Measurements from ENCODE around the gene ADAMTSL4.
"Not testable (repeated sequence)": the region's sequence is repeated elsewhere in the genome, so short reads cannot be mapped to it uniquely, and the experiment has no call there.

The ADAMTSL4 gene

DNA sequence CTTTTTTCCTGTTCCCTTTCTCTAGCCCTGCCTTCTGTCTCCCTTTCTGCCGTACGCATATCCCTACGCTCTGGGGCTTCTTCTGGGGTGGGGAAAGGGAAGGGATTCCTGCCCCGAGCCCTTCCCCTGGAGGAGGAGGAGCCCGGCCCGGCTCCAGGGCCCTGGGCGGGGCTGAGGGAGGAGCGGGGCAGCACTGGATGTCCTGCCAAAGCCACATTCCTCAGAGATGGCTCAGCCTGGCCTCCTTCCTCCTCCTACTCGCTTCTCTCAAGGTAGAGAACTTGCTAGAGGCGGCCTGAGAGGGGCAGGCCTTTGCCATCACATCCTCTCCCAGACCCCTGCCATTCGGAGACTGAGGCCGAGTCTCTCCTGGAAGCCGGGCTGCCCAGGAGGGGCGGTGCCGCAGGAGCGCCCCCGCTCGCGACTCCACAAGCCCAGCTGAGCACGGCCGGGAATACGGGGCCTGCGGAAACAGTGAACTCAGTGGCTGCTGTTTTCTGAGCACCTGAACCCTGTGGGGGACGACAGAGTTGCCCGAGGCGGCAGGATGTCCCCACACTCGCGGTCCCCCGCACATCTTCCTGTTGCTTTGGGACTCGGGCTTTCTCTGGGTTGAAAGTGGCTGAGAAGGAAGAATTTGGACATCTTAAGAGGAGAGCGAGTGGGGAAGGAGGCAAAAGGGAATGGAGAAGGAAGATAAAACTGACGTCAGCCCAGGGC lies 12.2 kb downstream of the ADAMTSL4 start:
- DNase-seq (ENCODE audit: extremely low read depth, insufficient read length), result peak; percentile 82
- TF ChIP-seq, protein P1, sequence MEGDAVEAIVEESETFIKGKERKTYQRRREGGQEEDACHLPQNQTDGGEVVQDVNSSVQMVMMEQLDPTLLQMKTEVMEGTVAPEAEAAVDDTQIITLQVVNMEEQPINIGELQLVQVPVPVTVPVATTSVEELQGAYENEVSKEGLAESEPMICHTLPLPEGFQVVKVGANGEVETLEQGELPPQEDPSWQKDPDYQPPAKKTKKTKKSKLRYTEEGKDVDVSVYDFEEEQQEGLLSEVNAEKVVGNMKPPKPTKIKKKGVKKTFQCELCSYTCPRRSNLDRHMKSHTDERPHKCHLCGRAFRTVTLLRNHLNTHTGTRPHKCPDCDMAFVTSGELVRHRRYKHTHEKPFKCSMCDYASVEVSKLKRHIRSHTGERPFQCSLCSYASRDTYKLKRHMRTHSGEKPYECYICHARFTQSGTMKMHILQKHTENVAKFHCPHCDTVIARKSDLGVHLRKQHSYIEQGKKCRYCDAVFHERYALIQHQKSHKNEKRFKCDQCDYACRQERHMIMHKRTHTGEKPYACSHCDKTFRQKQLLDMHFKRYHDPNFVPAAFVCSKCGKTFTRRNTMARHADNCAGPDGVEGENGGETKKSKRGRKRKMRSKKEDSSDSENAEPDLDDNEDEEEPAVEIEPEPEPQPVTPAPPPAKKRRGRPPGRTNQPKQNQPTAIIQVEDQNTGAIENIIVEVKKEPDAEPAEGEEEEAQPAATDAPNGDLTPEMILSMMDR (IDR thresholded peaks at IDR 0.05; ENCODE audit: insufficient read depth, low read length, poor library complexity, severe bottlenecking), result peak; percentile 5

DNA sequence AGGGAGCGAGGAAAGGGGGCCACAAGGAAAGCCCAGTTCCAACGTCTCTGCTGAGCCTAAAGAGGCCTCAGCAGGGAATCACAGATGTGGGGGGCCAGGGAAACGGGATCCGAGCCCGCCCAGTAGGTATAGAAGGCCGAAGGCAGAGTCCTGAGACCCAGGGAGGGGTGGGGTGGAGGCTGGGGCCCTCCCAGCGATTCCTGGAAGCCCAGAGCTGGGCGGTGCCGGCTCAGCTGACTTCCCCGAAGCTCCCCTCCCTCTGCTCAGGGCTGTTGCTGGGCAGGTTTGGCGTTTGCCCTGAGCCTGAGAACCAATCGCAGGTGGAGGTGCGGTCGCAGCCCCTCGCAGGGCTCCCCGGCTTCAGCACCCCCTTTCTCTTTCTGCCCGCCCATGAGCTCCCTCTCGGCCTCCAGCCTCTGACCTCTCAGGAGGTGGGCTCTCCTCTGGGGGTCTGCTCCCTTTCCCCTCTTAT lies 12.8 kb downstream of the ADAMTSL4 start:
- Histone ChIP-seq H3K4me3 (replicated peaks; ENCODE audit: low read depth, low read length) (peak overlapping the region; percentile 68), H3K36me3 (ENCODE audit: control insufficient read depth, insufficient read depth, low read length) (no peaks in the 10 kb centered on the region), H3K27me3 (replicated peaks; ENCODE audit: control insufficient read depth, insufficient read depth, low read length) (no peaks in the 10 kb centered on the region)
- DNase-seq (ENCODE audit: extremely low read depth, insufficient read length), result peak; percentile 87
- TF ChIP-seq, protein P1 (IDR thresholded peaks at IDR 0.05; ENCODE audit: insufficient read depth, low read length, poor library complexity, severe bottlenecking), result no peak

More for the DNA sequence above, 12.2 kb downstream of the ADAMTSL4 start:
- Histone ChIP-seq H3K27me3 (replicated peaks; ENCODE audit: control insufficient read depth, insufficient read depth, low read length) (no peaks in the 10 kb centered on the region), H3K4me3 (replicated peaks; ENCODE audit: low read depth, low read length) (peak overlapping the region; percentile 68), H3K36me3 (ENCODE audit: control insufficient read depth, insufficient read depth, low read length) (no peaks in the 10 kb centered on the region)

DNA sequence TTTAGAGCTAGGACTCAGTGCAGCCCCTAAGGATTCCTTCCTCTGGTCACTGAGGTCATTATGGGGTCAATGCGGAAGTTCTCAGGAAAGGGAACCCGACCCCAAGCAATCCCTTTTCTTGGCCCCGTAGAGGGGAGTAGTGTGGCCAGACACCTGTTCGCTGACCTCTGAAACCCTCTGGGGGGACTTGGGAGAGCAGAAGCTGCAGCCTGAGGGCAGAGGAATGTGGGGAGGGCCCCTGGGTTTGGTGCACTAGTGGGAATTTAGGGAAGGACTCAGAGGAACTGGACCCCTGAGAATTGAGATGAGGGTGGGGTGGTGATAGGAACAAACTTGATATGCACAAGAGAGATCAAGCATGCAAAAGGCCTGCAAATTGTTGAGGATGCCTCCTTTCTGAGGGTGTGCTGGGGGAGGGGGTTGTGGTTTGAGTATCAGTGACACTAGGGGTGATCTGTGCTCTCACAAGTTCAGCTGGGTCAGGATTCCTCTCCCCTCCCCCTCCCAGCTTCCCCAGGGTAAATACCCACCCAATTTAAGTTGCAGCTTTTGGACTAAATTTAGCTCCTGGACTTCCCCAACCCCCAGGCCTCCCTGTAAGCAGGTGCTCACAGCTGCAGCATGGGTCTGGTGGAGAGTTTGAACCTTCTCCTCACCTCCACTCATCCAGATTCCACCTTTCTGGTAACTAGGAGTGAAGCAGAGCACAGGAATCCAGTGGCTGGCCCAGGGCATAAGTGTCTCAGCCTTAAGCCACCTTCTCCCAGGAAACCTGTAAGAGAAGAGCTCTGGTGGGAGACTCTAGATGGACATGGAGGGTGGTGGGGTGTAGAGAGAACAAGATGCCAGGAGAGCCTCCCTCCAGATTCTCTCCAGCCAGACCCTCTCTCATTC lies 13.5 kb downstream of the ADAMTSL4 start:
- TF ChIP-seq, protein P1 (IDR thresholded peaks at IDR 0.05; ENCODE audit: insufficient read depth, low read length, poor library complexity, severe bottlenecking), result no peak
- DNase-seq (ENCODE audit: extremely low read depth, insufficient read length), result peak; percentile 80
- Histone ChIP-seq H3K36me3 (ENCODE audit: control insufficient read depth, insufficient read depth, low read length) (no peaks in the 10 kb centered on the region), H3K4me3 (replicated peaks; ENCODE audit: low read depth, low read length) (peak overlapping the region; percentile 68), H3K27me3 (replicated peaks; ENCODE audit: control insufficient read depth, insufficient read depth, low read length) (no peaks in the 10 kb centered on the region)

DNA sequence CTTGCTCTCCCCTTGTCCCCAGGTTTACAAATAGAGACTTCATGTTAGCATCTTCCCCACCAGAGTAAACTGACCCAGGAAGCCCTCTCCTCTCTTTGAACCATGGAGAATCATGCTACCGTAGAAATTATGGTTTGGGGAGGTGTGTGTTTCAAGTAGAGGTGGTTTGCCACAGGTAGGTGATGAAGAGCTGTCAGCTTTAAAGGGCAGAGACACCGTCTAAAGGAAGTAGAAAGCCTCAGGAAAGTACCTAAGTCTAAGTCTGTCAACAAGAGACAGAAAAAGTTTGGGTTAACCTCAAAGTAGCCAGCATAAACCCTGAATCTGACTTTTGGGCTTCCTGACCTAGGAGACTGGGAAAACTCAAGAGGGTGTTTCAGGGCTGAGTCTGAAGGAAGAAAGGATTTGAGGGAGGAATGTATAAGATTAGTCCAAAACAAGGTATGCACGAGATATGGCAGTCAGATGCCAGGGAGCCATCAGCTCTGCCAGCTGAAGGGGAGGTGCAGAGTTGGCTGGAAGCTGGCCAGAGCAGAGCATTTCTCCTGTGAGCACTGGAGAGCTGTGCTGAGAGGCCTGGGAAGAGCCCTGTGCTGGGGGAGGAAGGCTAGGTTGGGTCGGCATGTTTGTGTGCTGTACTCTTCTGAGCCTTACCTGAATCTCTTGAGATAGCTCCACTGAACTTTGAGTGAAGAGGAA lies 14.3 kb downstream of the ADAMTSL4 start:
- Histone ChIP-seq H3K4me3 (replicated peaks; ENCODE audit: low read depth, low read length) (peak overlapping the region; percentile 42), H3K36me3 (ENCODE audit: control insufficient read depth, insufficient read depth, low read length) (no peaks in the 10 kb centered on the region), H3K27me3 (replicated peaks; ENCODE audit: control insufficient read depth, insufficient read depth, low read length) (no peaks in the 10 kb centered on the region)
- peak; percentile 61 for DNase-seq (ENCODE audit: extremely low read depth, insufficient read length)
- TF ChIP-seq, protein P1 (IDR thresholded peaks at IDR 0.05; ENCODE audit: insufficient read depth, low read length, poor library complexity, severe bottlenecking), result peak; percentile 14

DNA sequence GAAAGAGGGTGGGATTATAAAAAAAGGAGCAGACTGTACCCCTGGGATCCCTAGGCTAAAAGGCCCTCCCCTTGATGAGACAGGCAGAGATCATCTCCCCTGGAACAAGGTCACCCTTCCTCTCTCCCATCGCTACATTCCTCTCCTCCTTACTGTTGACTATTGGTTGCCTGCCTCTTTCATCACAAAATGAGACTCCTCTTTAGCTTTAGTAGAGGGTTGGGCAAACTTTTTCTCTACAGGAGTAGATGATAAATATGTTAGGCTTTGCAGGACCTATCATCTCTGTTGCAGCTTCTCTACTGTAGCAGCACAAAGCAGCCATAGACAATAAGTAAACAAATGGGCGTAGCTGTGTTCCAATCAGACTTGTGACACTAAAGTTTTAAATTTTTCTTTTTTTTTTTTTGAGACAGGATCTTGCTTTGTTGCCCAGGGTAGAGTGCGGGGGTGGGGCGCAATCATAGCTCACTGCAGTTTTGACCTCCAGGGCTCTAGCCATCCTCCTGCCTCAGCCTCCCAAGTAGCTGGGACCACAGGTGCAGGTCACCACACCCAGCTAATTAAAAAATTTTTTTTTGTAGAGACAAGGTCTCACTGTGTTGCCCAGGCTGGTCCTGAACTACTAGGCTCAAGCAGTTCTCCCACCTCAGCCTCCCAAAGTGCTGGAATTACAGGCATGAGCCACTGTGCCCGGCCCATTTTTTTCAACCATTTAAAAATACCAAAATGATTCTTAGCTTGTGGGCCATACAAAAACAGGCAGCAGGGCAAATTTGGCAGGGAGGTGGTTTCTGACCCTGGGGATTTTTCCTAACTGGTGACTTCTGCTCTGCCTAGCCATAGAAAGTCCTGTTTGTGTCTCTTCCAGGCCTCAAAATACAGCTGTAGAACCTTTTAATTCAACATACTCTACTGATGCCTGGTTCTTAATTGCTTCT lies 15.1 kb downstream of the ADAMTSL4 start:
- no peaks in the 10 kb centered on the region for H3K36me3 ChIP-seq (ENCODE audit: control insufficient read depth, insufficient read depth, low read length)
- no peak for DNase-seq (ENCODE audit: extremely low read depth, insufficient read length)
- TF ChIP-seq, protein P1 (IDR thresholded peaks at IDR 0.05; ENCODE audit: insufficient read depth, low read length, poor library complexity, severe bottlenecking), result no peak

DNA sequence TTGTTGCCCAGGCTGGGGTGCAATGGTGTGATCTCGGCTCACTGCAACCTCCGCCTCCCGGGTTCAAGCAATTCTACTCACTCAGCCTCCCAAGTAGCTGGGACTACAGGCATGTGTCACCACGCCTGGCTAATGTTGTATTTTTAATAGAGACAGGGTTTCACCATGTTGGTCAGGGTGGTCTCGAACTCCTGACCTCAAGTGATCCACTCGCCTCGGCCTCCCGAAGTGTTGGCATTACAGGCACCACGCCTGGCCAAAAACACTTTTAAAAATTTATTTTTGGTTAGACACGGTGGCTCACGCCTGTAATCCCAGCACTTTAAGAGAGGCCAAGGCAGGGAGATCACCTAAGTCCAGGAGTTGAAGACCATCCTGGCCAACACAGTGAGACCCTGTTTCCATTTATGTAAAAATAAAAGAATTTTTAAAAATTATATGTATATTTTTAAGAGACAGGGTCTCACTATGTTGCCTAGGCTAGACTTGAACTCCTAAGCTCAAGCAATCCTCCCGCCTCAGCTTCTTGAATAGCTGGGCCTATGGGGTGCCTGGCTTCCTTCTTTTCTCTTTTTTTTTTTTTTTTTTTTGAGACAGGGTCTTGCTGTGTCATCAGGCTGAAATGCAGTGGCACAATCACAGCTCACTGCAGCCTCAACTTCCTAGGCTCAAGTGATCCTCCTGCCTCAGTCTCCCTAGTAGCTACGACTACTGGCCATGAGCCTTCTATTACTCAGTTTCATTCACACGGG lies 16.2 kb downstream of the ADAMTSL4 start:
- H3K4me3 ChIP-seq (replicated peaks; ENCODE audit: low read depth, low read length); H3K27me3 ChIP-seq (replicated peaks; ENCODE audit: control insufficient read depth, insufficient read depth, low read length); DNase-seq (ENCODE audit: extremely low read depth, insufficient read length): not testable (repeated sequence)

More for the DNA sequence above, 15.1 kb downstream of the ADAMTSL4 start:
- Histone ChIP-seq H3K27me3 (replicated peaks; ENCODE audit: control insufficient read depth, insufficient read depth, low read length) (no peaks in the 10 kb centered on the region), H3K4me3 (replicated peaks; ENCODE audit: low read depth, low read length) (peak overlapping the region; percentile 42)

More for the DNA sequence above, 16.2 kb downstream of the ADAMTSL4 start:
- H3K36me3 ChIP-seq (ENCODE audit: control insufficient read depth, insufficient read depth, low read length), result not testable (repeated sequence)

Data from GM06990 (cell line).